NB4 (cell line): ENCODE data around the gene DUOXA2.

Experiments
- DNase-seq: peaks from one replicate; pipeline ENCODE4 v3.0.0; 2010; ENCODE audit warnings: low read depth
- H3K4me3 ChIP-seq: one replicate; pipeline ENCODE4 v1.5.1; 2011; ENCODE audit warnings: mild to moderate bottlenecking, low read depth, low read length, moderate library complexity
- MAX ChIP-seq: IDR thresholded peaks from 2 replicates; pipeline ENCODE4 v1.6.1; 2011; ENCODE audit warnings: low read depth, low read length
- MYC ChIP-seq: IDR thresholded peaks from 2 replicates; pipeline ENCODE4 v1.6.1; 2011; ENCODE audit warnings: low read depth, low read length
- POLR2A ChIP-seq: IDR thresholded peaks from 2 replicates; pipeline ENCODE4 v1.6.1; 2011; ENCODE audit warnings: mild to moderate bottlenecking; ENCODE audit not compliant: insufficient read length; ENCODE audit errors: extremely low read depth
- TF ChIP-seq, protein P1 (sequence below): IDR thresholded peaks from one replicate; pipeline ENCODE4 v1.5.1; 2012; ENCODE audit warnings: low read depth, low read length

Gene DUOXA2

GRCh38 chr15:45146405-45146804 is 32.3 kb downstream of the DUOXA2 start:
- TF ChIP-seq MYC (no peak), POLR2A (no peak), MAX (no peak)
- TF ChIP-seq, protein P1, sequence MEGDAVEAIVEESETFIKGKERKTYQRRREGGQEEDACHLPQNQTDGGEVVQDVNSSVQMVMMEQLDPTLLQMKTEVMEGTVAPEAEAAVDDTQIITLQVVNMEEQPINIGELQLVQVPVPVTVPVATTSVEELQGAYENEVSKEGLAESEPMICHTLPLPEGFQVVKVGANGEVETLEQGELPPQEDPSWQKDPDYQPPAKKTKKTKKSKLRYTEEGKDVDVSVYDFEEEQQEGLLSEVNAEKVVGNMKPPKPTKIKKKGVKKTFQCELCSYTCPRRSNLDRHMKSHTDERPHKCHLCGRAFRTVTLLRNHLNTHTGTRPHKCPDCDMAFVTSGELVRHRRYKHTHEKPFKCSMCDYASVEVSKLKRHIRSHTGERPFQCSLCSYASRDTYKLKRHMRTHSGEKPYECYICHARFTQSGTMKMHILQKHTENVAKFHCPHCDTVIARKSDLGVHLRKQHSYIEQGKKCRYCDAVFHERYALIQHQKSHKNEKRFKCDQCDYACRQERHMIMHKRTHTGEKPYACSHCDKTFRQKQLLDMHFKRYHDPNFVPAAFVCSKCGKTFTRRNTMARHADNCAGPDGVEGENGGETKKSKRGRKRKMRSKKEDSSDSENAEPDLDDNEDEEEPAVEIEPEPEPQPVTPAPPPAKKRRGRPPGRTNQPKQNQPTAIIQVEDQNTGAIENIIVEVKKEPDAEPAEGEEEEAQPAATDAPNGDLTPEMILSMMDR = no peak
- H3K4me3 ChIP-seq = no peak overlapping the region
- no peak for DNase-seq

DNA sequence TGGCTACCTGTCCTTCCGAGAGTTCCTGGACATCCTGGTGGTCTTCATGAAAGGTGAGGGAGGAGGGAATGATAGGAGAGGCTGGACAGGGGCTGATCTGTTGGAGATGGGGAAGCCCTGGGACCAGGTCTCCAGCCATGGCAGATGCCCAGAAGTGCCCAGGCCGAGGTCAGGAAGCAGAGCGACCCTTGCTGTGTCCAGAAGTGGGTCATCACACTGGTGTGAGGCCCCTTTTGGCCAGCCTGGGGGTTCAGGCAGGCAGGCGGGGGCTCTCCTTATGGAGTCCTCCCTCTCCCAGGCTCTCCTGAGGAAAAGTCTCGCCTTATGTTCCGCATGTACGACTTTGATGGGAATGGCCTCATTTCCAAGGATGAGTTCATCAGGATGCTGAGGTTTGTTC is 33.5 kb downstream of the DUOXA2 start:
- H3K4me3 ChIP-seq = no peak overlapping the region
- no peak for DNase-seq
- TF ChIP-seq, protein P1 = no peak
- TF ChIP-seq MAX (no peak), MYC (no peak), POLR2A (no peak)

DNA sequence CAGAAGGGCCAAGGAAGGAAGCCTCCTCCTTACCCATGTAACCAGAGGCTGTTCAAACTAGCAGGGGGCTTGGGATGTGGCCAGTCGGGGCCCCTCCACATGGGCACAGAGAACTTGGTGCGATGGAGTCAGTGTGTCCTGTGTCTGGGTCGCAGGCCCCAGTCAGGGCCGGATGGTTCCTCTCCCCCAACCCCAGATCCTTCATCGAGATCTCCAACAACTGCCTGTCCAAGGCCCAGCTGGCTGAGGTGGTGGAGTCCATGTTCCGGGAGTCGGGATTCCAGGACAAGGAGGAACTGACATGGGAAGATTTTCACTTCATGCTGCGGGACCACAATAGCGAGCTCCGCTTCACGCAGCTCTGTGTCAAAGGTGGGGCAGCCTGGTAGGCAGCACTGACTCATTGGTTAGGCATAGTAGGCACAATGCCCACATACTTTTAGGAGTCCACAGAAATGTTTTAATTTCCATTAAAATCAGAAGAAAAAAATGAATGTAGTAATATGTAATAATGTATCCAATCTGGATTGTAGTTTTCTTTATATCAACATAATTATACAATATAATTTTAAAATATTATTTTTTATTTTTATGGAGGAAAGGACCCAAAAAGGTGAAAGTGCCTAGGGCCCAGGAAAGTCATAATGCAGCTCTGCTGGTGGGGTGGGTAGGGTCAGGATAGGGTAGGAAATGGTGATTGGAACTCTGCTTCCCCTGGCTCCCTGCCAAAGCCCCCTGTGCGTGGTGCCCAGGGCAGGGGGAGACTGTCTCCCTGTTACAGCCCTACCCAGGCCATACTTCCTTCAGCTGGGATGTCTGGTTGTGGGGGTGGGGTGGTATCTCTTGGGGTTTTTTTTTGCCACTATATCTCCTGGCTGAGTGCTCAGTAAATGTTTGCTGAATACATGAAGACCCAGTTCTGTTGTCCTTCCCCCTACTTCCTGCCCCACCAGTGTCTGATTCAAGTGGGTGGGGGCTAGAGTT is 34.2 kb downstream of the DUOXA2 start:
- no peak for DNase-seq
- H3K4me3 ChIP-seq = no peak overlapping the region
- TF ChIP-seq, protein P1 = no peak
- TF ChIP-seq POLR2A (no peak), MAX (no peak), MYC (no peak)

DNA sequence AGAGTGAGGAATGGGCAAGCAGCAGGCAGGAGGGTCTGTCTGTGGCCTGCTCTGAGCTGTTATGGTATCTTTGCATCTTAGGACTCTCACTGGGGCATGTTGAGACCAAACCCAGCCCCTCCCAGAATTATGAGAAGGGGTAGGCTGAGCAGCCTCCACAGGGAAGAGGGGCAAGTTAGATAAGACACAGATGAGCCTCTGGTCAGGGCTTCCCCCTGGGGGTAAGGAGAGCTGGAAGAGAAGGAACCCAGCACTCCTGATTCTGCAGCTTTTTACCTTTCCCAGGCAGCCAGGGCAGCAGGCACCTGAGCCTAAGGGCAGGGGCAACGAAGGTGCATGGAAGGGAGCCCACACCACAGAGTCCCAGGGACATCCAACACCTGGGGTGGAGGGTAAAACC is 34.9 kb downstream of the DUOXA2 start:
- DNase-seq = no peak
- H3K4me3 ChIP-seq = no peak overlapping the region
- no peak for TF ChIP-seq MYC
- TF ChIP-seq MAX = no peak
- TF ChIP-seq POLR2A = no peak

GRCh38 chr15:45150481-45150880 is 36.4 kb downstream of the DUOXA2 start:
- no peak overlapping the region for H3K4me3 ChIP-seq
- no peak for DNase-seq
- no peak for TF ChIP-seq MYC

DNA sequence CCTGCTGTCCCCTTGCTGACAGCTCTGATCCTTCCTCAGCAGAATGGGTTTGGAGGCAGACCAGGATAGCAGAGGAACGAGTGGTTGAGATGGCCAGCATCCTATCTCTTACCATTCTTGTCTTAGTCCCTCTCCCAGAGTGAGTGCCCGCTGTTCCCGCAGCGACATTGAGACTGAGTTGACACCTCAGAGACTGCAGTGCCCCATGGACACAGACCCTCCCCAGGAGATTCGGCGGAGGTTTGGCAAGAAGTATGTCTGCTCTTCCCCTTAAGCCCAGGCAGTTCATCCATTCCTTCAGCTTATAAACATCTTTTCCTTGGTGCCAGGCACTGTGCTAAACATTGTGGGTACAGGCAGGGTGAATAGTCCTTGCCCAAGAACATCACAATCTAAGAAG is 36.9 kb downstream of the DUOXA2 start:
- TF ChIP-seq POLR2A (no peak), MAX (no peak), MYC (no peak)
- TF ChIP-seq, protein P1 = no peak
- no peak for DNase-seq
- no peak overlapping the region for H3K4me3 ChIP-seq
